H1 (cell line): ENCODE data around the gene SLC38A8. TPM values are rescaled to one million over a fixed set of nuclear protein-coding genes. Genes with fewer than 3 reads are reported as not detected.

Experiments
- BCL11A ChIP-seq, 2 experiments: IDR thresholded peaks; one replicate each; pipeline ENCODE4 v1.6.1; 2011; ENCODE audit warnings: low read depth in 2 of 2, low read length in 2 of 2, mild to moderate bottlenecking in 2 of 2
- CBX8 ChIP-seq: fragments of 300-800, 300-1000 bp; sonication (generic); IDR thresholded peaks from 2 replicates; pipeline ENCODE4 v1.7.1; 2016; ENCODE audit warnings: low read depth, low read length, borderline replicate concordance
- CHD7 ChIP-seq: fragments of 300-600 bp; sonication (generic); IDR thresholded peaks from 2 replicates; pipeline ENCODE4 v1.7.1; 2012; ENCODE audit warnings: low read length, moderate library complexity, mild to moderate bottlenecking, inconsistent platforms; ENCODE audit not compliant: insufficient replicate concordance
- EZH2 ChIP-seq: fragments of 200-600 bp; sonication (generic); IDR thresholded peaks from 2 replicates; pipeline ENCODE4 v1.7.1; 2012; ENCODE audit warnings: low read depth, mild to moderate bottlenecking, moderate library complexity, low read length, inconsistent platforms; ENCODE audit not compliant: severe bottlenecking
- KDM5A ChIP-seq: fragments of 200-600 bp; IDR thresholded peaks from 2 replicates; pipeline ENCODE4 v1.7.1; 2012; ENCODE audit warnings: mild to moderate bottlenecking, low read length, inconsistent platforms, mixed read lengths
- RXRA ChIP-seq: IDR thresholded peaks from 2 replicates; pipeline ENCODE4 v1.6.1; 2011; ENCODE audit warnings: low read depth, mild to moderate bottlenecking, low read length, moderate library complexity; ENCODE audit not compliant: insufficient read depth
- SP1 ChIP-seq: IDR thresholded peaks from 2 replicates; pipeline ENCODE4 v1.6.1; 2011; ENCODE audit warnings: low read depth, low read length
- polyA plus RNA-seq, 7 experiments: library from polyadenylated mRNA; depleted of rRNA in 3 of 7; stranded (reverse) in 5 of 7; unstranded in 2 of 7; fragments of >200 nt in 5 of 7; fragments of 200-250 nt in 2 of 7; gene quantifications; 1 replicate in 5 of 7; 2 replicates in 1 of 7; 4 replicates in 1 of 7; pipeline versions ENCODE4 v1.2.1 to v1.2.3, GENCODE V29; 2011 to 2013; ENCODE audit warnings: missing spikeins in 2 of 7, mixed read lengths in 2 of 7
- total RNA-seq: library from RNA; stranded (reverse); fragmentation: NEBNext Ultra II Directional; extraction: Animal tissue kit (Norgen Biotek cat#: 25700); gene quantifications from 2 replicates; pipeline ENCODE4 v1.2.1, GENCODE V29; 2021

The SLC38A8 gene
- total and polyA plus RNA-seq, 2 of the 8 experiments (the other 6 are each of a cell fraction or from before 2014, with no cell fraction given): 0.08 TPM; not detected in 1

GRCh38 chr16:83975590-83976260, 66.9 kb downstream of the SLC38A8 start (continued):
- TF ChIP-seq EZH2 (no peak), RXRA (no peak), KDM5A (no peak), SP1 (no peak), BCL11A (IDR thresholded peaks at IDR 0.05; ENCODE audit: low read depth in 2 of 2, low read length in 2 of 2) (no peak), CBX8 (no peak), CHD7 (no peak)
- TF ChIP-seq, all 59 proteins: peak for 0
